ENCODE results near the gene TRMT2B. TPM values are rescaled to one million over a fixed set of nuclear protein-coding genes. Genes with fewer than 3 reads are reported as not detected.
"Not testable (repeated sequence)": the region's sequence is repeated elsewhere in the genome, so short reads cannot be mapped to it uniquely, and the experiment has no call there.

The TRMT2B gene
- polyA plus RNA-seq, 1 donor from 2014 or later: 6.8 TPM

- Histone ChIP-seq H3K9me2 (ENCODE audit: insufficient read depth, low read length) (no peaks in the 10 kb centered on the region), H3K79me2 (replicated peaks; ENCODE audit: insufficient read depth, low read length) (no peaks in the 10 kb centered on the region), H3K27me3 (ENCODE audit: insufficient read depth, low read depth, low read length) (no peaks in the 10 kb centered on the region), H3K9ac (ENCODE audit: low read length) (no peak overlapping the region), H3K27ac (ENCODE audit: low read length) (no peak overlapping the region), H4K20me1 (ENCODE audit: insufficient read depth) (no peaks in the 10 kb centered on the region), H3K9me3 (ENCODE audit: low read length) (no peaks in the 10 kb centered on the region), H3K4me3 (ENCODE audit: low read length) (no peak overlapping the region), H3F3A (ENCODE audit: insufficient read depth, low read length, poor library complexity, severe bottlenecking) (no peaks in the 10 kb centered on the region), H3K36me3 (ENCODE audit: insufficient read depth, low read length) (no peaks in the 10 kb centered on the region), H2AFZ (ENCODE audit: low read depth, low read length) (no peak overlapping the region), H3K4me2 (ENCODE audit: low read length) (no peak overlapping the region)
- no peak for TF ChIP-seq SMC3 (conservative IDR thresholded peaks at IDR 0.05; ENCODE audit: poor library complexity)
- no peak for TF ChIP-seq POLR2AphosphoS5 (IDR thresholded peaks at IDR 0.05)
- no peak for TF ChIP-seq EZH2 (IDR thresholded peaks at IDR 0.05; ENCODE audit: borderline replicate concordance, insufficient read depth, low read length, poor library complexity, severe bottlenecking)
- TF ChIP-seq REST (IDR thresholded peaks at IDR 0.05; ENCODE audit: borderline replicate concordance): no peak
- no peak for TF ChIP-seq TAF1 (IDR thresholded peaks at IDR 0.05; ENCODE audit: low read depth)
- no peak for TF ChIP-seq MXI1 (conservative IDR thresholded peaks at IDR 0.05; ENCODE audit: poor library complexity, severe bottlenecking)
- TF ChIP-seq EP300 (conservative IDR thresholded peaks at IDR 0.05; ENCODE audit: poor library complexity, severe bottlenecking): no peak
- TF ChIP-seq, protein P1, sequence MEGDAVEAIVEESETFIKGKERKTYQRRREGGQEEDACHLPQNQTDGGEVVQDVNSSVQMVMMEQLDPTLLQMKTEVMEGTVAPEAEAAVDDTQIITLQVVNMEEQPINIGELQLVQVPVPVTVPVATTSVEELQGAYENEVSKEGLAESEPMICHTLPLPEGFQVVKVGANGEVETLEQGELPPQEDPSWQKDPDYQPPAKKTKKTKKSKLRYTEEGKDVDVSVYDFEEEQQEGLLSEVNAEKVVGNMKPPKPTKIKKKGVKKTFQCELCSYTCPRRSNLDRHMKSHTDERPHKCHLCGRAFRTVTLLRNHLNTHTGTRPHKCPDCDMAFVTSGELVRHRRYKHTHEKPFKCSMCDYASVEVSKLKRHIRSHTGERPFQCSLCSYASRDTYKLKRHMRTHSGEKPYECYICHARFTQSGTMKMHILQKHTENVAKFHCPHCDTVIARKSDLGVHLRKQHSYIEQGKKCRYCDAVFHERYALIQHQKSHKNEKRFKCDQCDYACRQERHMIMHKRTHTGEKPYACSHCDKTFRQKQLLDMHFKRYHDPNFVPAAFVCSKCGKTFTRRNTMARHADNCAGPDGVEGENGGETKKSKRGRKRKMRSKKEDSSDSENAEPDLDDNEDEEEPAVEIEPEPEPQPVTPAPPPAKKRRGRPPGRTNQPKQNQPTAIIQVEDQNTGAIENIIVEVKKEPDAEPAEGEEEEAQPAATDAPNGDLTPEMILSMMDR (IDR thresholded peaks at IDR 0.05; ENCODE audit: poor library complexity, severe bottlenecking): no peak
- TF ChIP-seq RAD21 (conservative IDR thresholded peaks at IDR 0.05): no peak
Measured at GRCh38 chrX:101057093-101057714, 5.3 kb upstream of the TRMT2B start.

DNA sequence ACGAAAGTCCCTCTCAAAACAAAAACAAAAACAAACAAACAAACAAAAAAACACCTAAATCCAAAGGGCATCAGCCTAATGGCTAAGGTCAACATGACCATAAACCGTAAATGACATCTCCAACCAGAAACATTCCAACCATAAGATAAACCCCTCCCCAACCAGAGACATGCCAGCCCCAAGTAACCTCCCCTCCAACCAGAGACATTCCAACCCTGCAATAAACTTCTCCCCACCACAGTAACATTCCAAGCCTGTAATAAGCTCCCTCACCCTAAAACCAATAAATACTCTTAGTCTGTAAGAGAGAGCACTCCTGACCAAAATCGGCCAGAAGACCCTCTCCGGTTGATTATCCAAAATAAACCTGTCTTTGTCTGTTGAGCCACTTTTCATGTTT lies 4.6 kb upstream of the TRMT2B start:
- not testable (repeated sequence) for H2AFZ ChIP-seq (ENCODE audit: low read depth, low read length); H4K20me1 ChIP-seq (ENCODE audit: insufficient read depth); H3K9ac ChIP-seq (ENCODE audit: low read length); H3K36me3 ChIP-seq (ENCODE audit: insufficient read depth, low read length); H3K9me3 ChIP-seq (ENCODE audit: low read length); H3K9me2 ChIP-seq (ENCODE audit: insufficient read depth, low read length); H3K27ac ChIP-seq (ENCODE audit: low read length); H3K4me2 ChIP-seq (ENCODE audit: low read length); H3F3A ChIP-seq (ENCODE audit: insufficient read depth, low read length, poor library complexity, severe bottlenecking); H3K79me2 ChIP-seq (replicated peaks; ENCODE audit: insufficient read depth, low read length); H3K4me3 ChIP-seq (ENCODE audit: low read length); H3K27me3 ChIP-seq (ENCODE audit: insufficient read depth, low read depth, low read length)

DNA sequence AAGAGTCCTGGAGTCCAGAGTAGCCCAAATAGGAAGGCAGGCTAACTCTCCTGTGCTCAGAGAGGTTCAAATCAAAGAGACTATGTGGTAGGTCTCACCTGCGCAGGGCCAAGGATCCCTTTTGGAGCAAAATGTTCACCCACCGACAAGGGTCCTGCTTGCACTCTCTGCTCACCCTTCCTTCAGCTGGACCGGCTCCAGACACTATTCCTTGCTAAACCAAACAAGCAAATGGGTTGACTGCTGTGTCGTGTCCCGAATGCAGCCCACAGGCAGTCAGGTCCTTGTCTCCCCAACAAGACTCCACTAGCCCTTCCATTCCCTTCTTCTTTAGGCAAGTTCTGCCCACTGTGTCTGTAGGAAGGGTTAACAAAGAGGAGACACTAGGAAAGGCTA lies 760 bp downstream of the TRMT2B start:
- Histone ChIP-seq H3K9me2 (ENCODE audit: insufficient read depth, low read length) (no peaks in the 10 kb centered on the region), H3K9ac (ENCODE audit: low read length) (peak overlapping the region; percentile 48), H3F3A (ENCODE audit: insufficient read depth, low read length, poor library complexity, severe bottlenecking) (no peaks in the 10 kb centered on the region), H3K27me3 (ENCODE audit: insufficient read depth, low read depth, low read length) (no peaks in the 10 kb centered on the region), H2AFZ (ENCODE audit: low read depth, low read length) (peak overlapping the region; percentile 27), H3K4me3 (ENCODE audit: low read length) (peak overlapping the region; percentile 72), H3K36me3 (ENCODE audit: insufficient read depth, low read length) (no peaks in the 10 kb centered on the region), H3K4me2 (ENCODE audit: low read length) (no peak overlapping the region), H3K9me3 (ENCODE audit: low read length) (no peaks in the 10 kb centered on the region), H3K79me2 (replicated peaks; ENCODE audit: insufficient read depth, low read length) (no peaks in the 10 kb centered on the region), H4K20me1 (ENCODE audit: insufficient read depth) (no peaks in the 10 kb centered on the region), H3K27ac (ENCODE audit: low read length) (no peak overlapping the region)
- no peak for TF ChIP-seq MXI1 (conservative IDR thresholded peaks at IDR 0.05; ENCODE audit: poor library complexity, severe bottlenecking)
- TF ChIP-seq, protein P1 (IDR thresholded peaks at IDR 0.05; ENCODE audit: poor library complexity, severe bottlenecking): no peak
- no peak for TF ChIP-seq TAF1 (IDR thresholded peaks at IDR 0.05; ENCODE audit: low read depth)
- TF ChIP-seq SMC3 (conservative IDR thresholded peaks at IDR 0.05; ENCODE audit: poor library complexity): no peak
- no peak for TF ChIP-seq EP300 (conservative IDR thresholded peaks at IDR 0.05; ENCODE audit: poor library complexity, severe bottlenecking)
- no peak for TF ChIP-seq POLR2AphosphoS5 (IDR thresholded peaks at IDR 0.05)
- TF ChIP-seq REST (IDR thresholded peaks at IDR 0.05; ENCODE audit: borderline replicate concordance): no peak

Measured in neural cell (in vitro differentiated cells).